ENCODE data around the gene TOR4A. TPM values are rescaled to one million over a fixed set of nuclear protein-coding genes. Genes with fewer than 3 reads are reported as not detected.
"Not testable (repeated sequence)": the region's sequence is repeated elsewhere in the genome, so short reads cannot be mapped to it uniquely, and the experiment has no call there.

The TOR4A gene
- total RNA-seq, 1 donor from 2014 or later: 3.5 TPM

- Mint-ChIP-seq H3K27ac (ENCODE audit: unreplicated experiment) (no peak overlapping the region), H3K4me1 (ENCODE audit: low read depth) (peaks cover 22% of the 10 kb centered on the region), H3K4me3 (ENCODE audit: unreplicated experiment) (peak overlapping the region; percentile 87), H3K27me3 (ENCODE audit: low read depth) (no peaks in the 10 kb centered on the region), H3K36me3 (ENCODE audit: low read depth) (peaks cover 3% of the 10 kb centered on the region), H3K9me3 (ENCODE audit: low read depth) (no peaks in the 10 kb centered on the region)
- TF ChIP-seq CTCF (IDR thresholded peaks at IDR 0.05): no peak
- no peak for DNase-seq (ENCODE audit: low spot score)
These were observed 20.7 kb upstream of the TOR4A start for GRCh38 chr9:137256856-137257255.

- H3K4me1 Mint-ChIP-seq (ENCODE audit: low read depth); H3K36me3 Mint-ChIP-seq (ENCODE audit: low read depth); H3K27me3 Mint-ChIP-seq (ENCODE audit: low read depth); H3K9me3 Mint-ChIP-seq (ENCODE audit: low read depth); H3K4me3 Mint-ChIP-seq (ENCODE audit: unreplicated experiment); DNase-seq (ENCODE audit: low spot score): not testable (repeated sequence)
- H3K27ac Mint-ChIP-seq (ENCODE audit: unreplicated experiment): peak overlapping the region; percentile 69
- peak; percentile 75 for TF ChIP-seq CTCF (IDR thresholded peaks at IDR 0.05)
These were observed 15.2 kb upstream of the TOR4A start for GRCh38 chr9:137262173-137262908.

- DNase-seq (ENCODE audit: low spot score): no peak
- Mint-ChIP-seq H3K4me1 (ENCODE audit: low read depth) (peaks cover 13% of the 10 kb centered on the region), H3K36me3 (ENCODE audit: low read depth) (peaks cover 4% of the 10 kb centered on the region), H3K4me3 (ENCODE audit: unreplicated experiment) (no peak overlapping the region), H3K27ac (ENCODE audit: unreplicated experiment) (no peak overlapping the region), H3K27me3 (ENCODE audit: low read depth) (no peaks in the 10 kb centered on the region), H3K9me3 (ENCODE audit: low read depth) (no peaks in the 10 kb centered on the region)
- TF ChIP-seq CTCF (IDR thresholded peaks at IDR 0.05): no peak
These were observed 14.6 kb upstream of the TOR4A start for GRCh38 chr9:137262909-137263285.

- H3K4me1 Mint-ChIP-seq (ENCODE audit: low read depth): peaks cover 19% of the 10 kb centered on the region
- DNase-seq (ENCODE audit: low spot score): no peak
- no peaks in the 10 kb centered on the region for H3K9me3 Mint-ChIP-seq (ENCODE audit: low read depth)
- H3K27ac Mint-ChIP-seq (ENCODE audit: unreplicated experiment): no peak overlapping the region
- no peaks in the 10 kb centered on the region for H3K27me3 Mint-ChIP-seq (ENCODE audit: low read depth)
- no peak overlapping the region for H3K4me3 Mint-ChIP-seq (ENCODE audit: unreplicated experiment)
- peaks cover 5% of the 10 kb centered on the region for H3K36me3 Mint-ChIP-seq (ENCODE audit: low read depth)
- no peak for TF ChIP-seq CTCF (IDR thresholded peaks at IDR 0.05)
These were observed 14.0 kb upstream of the TOR4A start for GRCh38 chr9:137263506-137263905.

- Mint-ChIP-seq H3K27me3 (ENCODE audit: low read depth) (no peaks in the 10 kb centered on the region), H3K9me3 (ENCODE audit: low read depth) (no peaks in the 10 kb centered on the region), H3K4me1 (ENCODE audit: low read depth) (peaks cover 24% of the 10 kb centered on the region), H3K36me3 (ENCODE audit: low read depth) (peaks cover 7% of the 10 kb centered on the region), H3K27ac (ENCODE audit: unreplicated experiment) (no peak overlapping the region), H3K4me3 (ENCODE audit: unreplicated experiment) (no peak overlapping the region)
- DNase-seq (ENCODE audit: low spot score): no peak
- no peak for TF ChIP-seq CTCF (IDR thresholded peaks at IDR 0.05)
These were observed 13.5 kb upstream of the TOR4A start for GRCh38 chr9:137264067-137264466.
